Prostate gland (tissue), 2 donors: Measurements from ENCODE around the gene PSKH1.

Experiments used
- CTCF ChIP-seq, 4 experiments: fragments of 200-600 bp in 2 of 4; fragments of 450-650 bp in 2 of 4; sonication (generic) in 2 of 4; IDR thresholded peaks; 1 replicate in 3 of 4; 2 replicates in 1 of 4; pipeline ENCODE4 v1.5.1; 2016 to 2019; ENCODE audit warnings: antibody characterized with exemption in 4 of 4, mild to moderate bottlenecking in 2 of 4, moderate library complexity in 2 of 4
- POLR2A ChIP-seq: fragments of 450-650 bp; IDR thresholded peaks from one replicate; pipeline ENCODE4 v1.6.1; 2016; ENCODE audit warnings: antibody characterized with exemption, mild to moderate bottlenecking

- TF ChIP-seq CTCF (IDR thresholded peaks at IDR 0.05) (no peak), POLR2A (no peak)
These were observed 49.6 kb downstream of the PSKH1 start for GRCh38 chr16:67942510-67943255.
